ENCODE results near the gene RBM5.

The RBM5 gene

DNA sequence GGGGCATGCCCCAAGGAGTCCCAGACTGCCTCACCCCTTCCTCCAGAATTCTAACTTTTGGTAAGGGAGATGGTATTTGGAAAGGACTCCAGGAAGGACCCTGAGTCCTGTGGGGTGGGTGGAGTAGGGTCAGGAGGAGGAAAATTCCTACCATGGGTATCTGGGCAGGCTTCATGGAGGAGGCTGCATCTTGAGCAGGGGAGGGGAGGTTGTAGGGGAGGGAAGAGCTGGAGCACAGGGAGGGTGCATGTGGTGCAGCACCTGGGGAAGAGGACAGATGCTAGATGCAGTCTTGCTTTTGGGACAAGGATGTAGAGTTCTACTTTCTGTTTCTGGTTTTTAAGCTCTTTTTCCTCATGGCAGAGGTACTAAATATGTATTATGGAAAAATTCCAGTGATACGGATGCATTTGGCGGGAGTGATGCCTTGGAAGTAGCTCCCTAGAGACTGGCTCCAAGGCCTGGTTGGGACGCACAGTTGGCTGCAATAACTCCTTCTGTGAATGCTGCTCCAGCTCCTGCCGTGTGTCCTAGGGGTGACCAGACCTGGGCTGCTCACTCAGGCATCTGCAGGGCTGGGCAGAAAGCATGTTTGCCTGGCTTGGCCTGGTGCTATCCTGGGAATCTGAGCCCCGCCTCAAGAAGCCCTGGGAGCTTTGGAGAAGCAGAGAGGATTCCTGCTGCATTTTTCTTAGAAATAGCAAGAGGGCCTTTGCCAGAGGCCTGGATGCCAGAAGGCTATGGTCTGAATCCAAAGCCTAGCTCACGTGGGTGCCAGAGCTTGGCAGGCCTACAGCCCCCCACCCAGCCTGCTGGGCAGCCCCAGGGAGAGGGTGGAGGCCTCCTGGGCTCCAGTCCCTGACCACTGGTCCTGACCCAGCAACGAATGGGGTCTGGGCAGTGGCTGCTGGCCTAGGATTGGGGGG, 76.5 kb downstream of the RBM5 start:
- Histone ChIP-seq H3K36me3 (ENCODE audit: insufficient read depth, low read length) (no peaks in the 10 kb centered on the region), H3K4me1 (ENCODE audit: control insufficient read depth, insufficient read depth, low read length) (peaks cover 65% of the 10 kb centered on the region), H3K9ac (ENCODE audit: low read depth, low read length) (peak overlapping the region; percentile 53), H3K4me3 (ENCODE audit: low read length) (peak overlapping the region; percentile 41), H3K9me3 (replicated peaks; ENCODE audit: low read length) (no peaks in the 10 kb centered on the region), H3K27me3 (ENCODE audit: control insufficient read depth, insufficient read depth, low read length) (no peaks in the 10 kb centered on the region), H3K4me2 (ENCODE audit: low read length) (peak overlapping the region; percentile 38)

- Histone ChIP-seq H3K36me3 (ENCODE audit: insufficient read depth, low read length) (no peaks in the 10 kb centered on the region), H3K4me3 (ENCODE audit: low read length) (no peak overlapping the region)
Observed at GRCh38 chr3:50165910-50166538, 77.3 kb downstream of the RBM5 start.

GRCh38 chr3:50166620-50167019, 77.9 kb downstream of the RBM5 start:
- no peak overlapping the region for H3K4me3 ChIP-seq (ENCODE audit: low read length)
- no peaks in the 10 kb centered on the region for H3K9me3 ChIP-seq (replicated peaks; ENCODE audit: low read length)
- H3K36me3 ChIP-seq (ENCODE audit: insufficient read depth, low read length) = no peaks in the 10 kb centered on the region
- H3K4me2 ChIP-seq (ENCODE audit: low read length) = peak overlapping the region; percentile 32
- peak overlapping the region; percentile 53 for H3K9ac ChIP-seq (ENCODE audit: low read depth, low read length)
- peaks cover 79% of the 10 kb centered on the region for H3K4me1 ChIP-seq (ENCODE audit: control insufficient read depth, insufficient read depth, low read length)
- no peaks in the 10 kb centered on the region for H3K27me3 ChIP-seq (ENCODE audit: control insufficient read depth, insufficient read depth, low read length)

More at GRCh38 chr3:50165910-50166538, 77.3 kb downstream of the RBM5 start:
- Histone ChIP-seq H3K9me3 (replicated peaks; ENCODE audit: low read length) (no peaks in the 10 kb centered on the region), H3K27me3 (ENCODE audit: control insufficient read depth, insufficient read depth, low read length) (no peaks in the 10 kb centered on the region), H3K4me2 (ENCODE audit: low read length) (peak overlapping the region; percentile 38), H3K9ac (ENCODE audit: low read depth, low read length) (peak overlapping the region; percentile 53), H3K4me1 (ENCODE audit: control insufficient read depth, insufficient read depth, low read length) (peaks cover 73% of the 10 kb centered on the region)

- H3K4me1 ChIP-seq (ENCODE audit: control insufficient read depth, insufficient read depth, low read length) = peaks cover 83% of the 10 kb centered on the region
- no peaks in the 10 kb centered on the region for H3K27me3 ChIP-seq (ENCODE audit: control insufficient read depth, insufficient read depth, low read length)
- peak overlapping the region; percentile 32 for H3K4me2 ChIP-seq (ENCODE audit: low read length)
- H3K9ac ChIP-seq (ENCODE audit: low read depth, low read length) = no peak overlapping the region
- no peaks in the 10 kb centered on the region for H3K9me3 ChIP-seq (replicated peaks; ENCODE audit: low read length)
- H3K36me3 ChIP-seq (ENCODE audit: insufficient read depth, low read length) = no peaks in the 10 kb centered on the region
- no peak overlapping the region for H3K4me3 ChIP-seq (ENCODE audit: low read length)
Observed at GRCh38 chr3:50167069-50167840, 78.5 kb downstream of the RBM5 start.

DNA sequence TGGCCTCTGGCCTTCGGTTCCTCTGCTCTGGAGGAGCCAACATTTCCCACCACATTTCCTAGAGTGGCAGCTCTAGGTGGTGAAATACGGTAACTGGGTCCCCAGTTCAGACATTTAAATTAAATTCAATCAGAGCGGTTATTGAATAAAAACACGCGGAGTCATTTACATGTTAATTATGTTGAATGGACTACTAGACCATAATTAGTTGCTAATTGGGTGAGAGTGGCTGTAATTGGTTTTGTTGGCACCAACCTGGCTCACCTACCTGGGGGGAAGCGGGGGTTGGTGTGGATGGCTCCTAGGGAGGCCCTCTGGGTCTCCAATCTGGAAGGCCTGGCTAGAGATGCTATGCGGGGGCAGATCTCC, 79.1 kb downstream of the RBM5 start:
- H3K4me3 ChIP-seq (ENCODE audit: low read length) = no peak overlapping the region
- no peak overlapping the region for H3K9ac ChIP-seq (ENCODE audit: low read depth, low read length)
- no peaks in the 10 kb centered on the region for H3K9me3 ChIP-seq (replicated peaks; ENCODE audit: low read length)
- H3K4me2 ChIP-seq (ENCODE audit: low read length) = no peak overlapping the region
- peaks cover 83% of the 10 kb centered on the region for H3K4me1 ChIP-seq (ENCODE audit: control insufficient read depth, insufficient read depth, low read length)
- H3K27me3 ChIP-seq (ENCODE audit: control insufficient read depth, insufficient read depth, low read length) = no peaks in the 10 kb centered on the region
- H3K36me3 ChIP-seq (ENCODE audit: insufficient read depth, low read length) = no peaks in the 10 kb centered on the region

- Histone ChIP-seq H3K9ac (ENCODE audit: low read depth, low read length) (no peak overlapping the region), H3K36me3 (ENCODE audit: insufficient read depth, low read length) (no peaks in the 10 kb centered on the region), H3K9me3 (replicated peaks; ENCODE audit: low read length) (no peaks in the 10 kb centered on the region), H3K4me2 (ENCODE audit: low read length) (no peak overlapping the region), H3K4me1 (ENCODE audit: control insufficient read depth, insufficient read depth, low read length) (peaks cover 82% of the 10 kb centered on the region), H3K4me3 (ENCODE audit: low read length) (no peak overlapping the region), H3K27me3 (ENCODE audit: control insufficient read depth, insufficient read depth, low read length) (no peaks in the 10 kb centered on the region)
Observed at GRCh38 chr3:50168388-50168787, 79.7 kb downstream of the RBM5 start.

Data from skeletal muscle satellite cell (primary cell).